ENCODE measurements around the gene SLC35E1. TPM values are rescaled to one million over a fixed set of nuclear protein-coding genes. Genes with fewer than 3 reads are reported as not detected.
"Not testable (repeated sequence)": the region's sequence is repeated elsewhere in the genome, so short reads cannot be mapped to it uniquely, and the experiment has no call there.

The SLC35E1 gene
- total RNA-seq, 1 donor from 2014 or later: 21.6 TPM

DNA sequence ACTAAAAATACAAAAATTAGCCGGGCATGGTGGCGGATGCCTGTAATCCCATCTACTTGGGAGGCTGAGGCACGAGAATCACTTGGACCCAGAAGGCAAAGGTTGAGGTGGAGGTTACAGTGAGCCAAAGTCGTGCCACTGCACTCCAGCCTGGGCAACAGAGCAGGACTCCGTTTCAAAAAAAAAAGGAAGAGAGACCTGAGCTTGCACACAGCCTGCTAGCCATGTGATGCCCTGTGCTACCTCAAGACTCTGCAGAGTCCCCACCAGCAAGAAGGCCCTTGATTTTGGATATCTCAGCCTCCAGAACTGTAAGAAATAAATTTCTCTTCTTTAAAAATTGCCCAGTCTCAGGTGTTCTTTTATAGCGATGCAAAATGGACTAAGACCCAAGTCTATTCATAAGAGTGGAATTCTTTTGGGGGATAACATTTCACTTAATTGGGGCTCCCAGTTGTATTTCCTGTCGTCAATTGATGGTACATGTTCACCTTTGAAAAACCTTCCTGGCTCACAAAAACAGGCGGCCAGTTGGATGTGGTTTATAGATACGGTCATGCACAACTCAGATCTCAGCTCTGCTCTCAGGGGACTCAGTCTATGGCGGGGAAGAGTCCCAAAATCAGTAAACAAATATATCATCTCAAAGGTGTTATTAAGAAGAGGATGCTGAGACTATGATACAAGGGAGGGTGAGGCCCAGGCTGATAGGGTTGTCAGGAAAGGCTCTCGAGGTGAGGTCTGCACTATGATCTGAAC, 27.6 kb downstream of the SLC35E1 start:
- Histone ChIP-seq H3K36me3 (peaks cover 0 to 6% of the 10 kb centered on the region in 2 donors), H3K9me3 (no peaks in the 10 kb centered on the region), H3K27me3 (no peaks in the 10 kb centered on the region), H3K27ac (no peak overlapping the region), H3K4me1 (peaks cover 39% of the 10 kb centered on the region), H3K4me3 (no peak overlapping the region)
- intact Hi-C loops (cut with DNase I): no loop called here
- DNase-seq (ENCODE audit: extremely low spot score in 2 of 2): no peak
- TF ChIP-seq, protein P1, sequence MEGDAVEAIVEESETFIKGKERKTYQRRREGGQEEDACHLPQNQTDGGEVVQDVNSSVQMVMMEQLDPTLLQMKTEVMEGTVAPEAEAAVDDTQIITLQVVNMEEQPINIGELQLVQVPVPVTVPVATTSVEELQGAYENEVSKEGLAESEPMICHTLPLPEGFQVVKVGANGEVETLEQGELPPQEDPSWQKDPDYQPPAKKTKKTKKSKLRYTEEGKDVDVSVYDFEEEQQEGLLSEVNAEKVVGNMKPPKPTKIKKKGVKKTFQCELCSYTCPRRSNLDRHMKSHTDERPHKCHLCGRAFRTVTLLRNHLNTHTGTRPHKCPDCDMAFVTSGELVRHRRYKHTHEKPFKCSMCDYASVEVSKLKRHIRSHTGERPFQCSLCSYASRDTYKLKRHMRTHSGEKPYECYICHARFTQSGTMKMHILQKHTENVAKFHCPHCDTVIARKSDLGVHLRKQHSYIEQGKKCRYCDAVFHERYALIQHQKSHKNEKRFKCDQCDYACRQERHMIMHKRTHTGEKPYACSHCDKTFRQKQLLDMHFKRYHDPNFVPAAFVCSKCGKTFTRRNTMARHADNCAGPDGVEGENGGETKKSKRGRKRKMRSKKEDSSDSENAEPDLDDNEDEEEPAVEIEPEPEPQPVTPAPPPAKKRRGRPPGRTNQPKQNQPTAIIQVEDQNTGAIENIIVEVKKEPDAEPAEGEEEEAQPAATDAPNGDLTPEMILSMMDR (IDR thresholded peaks at IDR 0.05): no peak
- TF ChIP-seq POLR2A (IDR thresholded peaks at IDR 0.05): no peak
- no peak for TF ChIP-seq POLR2AphosphoS5 (IDR thresholded peaks at IDR 0.05; ENCODE audit: insufficient read depth in 1 of 2, low read depth in 1 of 2)

DNA sequence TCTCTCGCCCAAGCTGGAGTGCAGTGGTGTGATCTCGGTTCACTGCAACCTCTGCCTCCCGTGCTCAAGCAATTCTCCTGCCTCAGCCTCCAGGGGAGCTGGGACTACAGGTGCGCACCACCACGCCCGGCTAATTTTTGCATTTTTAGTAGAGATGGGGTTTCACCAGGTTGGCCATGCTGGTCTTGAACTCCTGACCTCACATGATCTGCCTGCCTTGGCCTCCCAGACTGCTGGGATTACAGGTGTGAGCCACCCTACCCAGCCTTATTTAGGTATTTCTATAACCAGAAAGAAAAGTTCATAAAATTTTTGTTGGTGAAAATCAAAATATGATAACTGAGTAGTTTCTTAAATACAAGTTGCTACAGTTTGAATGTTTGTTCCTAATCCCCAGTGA, 28.5 kb downstream of the SLC35E1 start:
- peaks cover 45% of the 10 kb centered on the region for H3K4me1 ChIP-seq
- H3K36me3 ChIP-seq: peaks cover 0 to 12% of the 10 kb centered on the region in 2 donors
- H3K27ac ChIP-seq; intact Hi-C loops (cut with DNase I); H3K4me3 ChIP-seq; DNase-seq (ENCODE audit: extremely low spot score in 2 of 2); H3K27me3 ChIP-seq; H3K9me3 ChIP-seq: not testable (repeated sequence)

DNA sequence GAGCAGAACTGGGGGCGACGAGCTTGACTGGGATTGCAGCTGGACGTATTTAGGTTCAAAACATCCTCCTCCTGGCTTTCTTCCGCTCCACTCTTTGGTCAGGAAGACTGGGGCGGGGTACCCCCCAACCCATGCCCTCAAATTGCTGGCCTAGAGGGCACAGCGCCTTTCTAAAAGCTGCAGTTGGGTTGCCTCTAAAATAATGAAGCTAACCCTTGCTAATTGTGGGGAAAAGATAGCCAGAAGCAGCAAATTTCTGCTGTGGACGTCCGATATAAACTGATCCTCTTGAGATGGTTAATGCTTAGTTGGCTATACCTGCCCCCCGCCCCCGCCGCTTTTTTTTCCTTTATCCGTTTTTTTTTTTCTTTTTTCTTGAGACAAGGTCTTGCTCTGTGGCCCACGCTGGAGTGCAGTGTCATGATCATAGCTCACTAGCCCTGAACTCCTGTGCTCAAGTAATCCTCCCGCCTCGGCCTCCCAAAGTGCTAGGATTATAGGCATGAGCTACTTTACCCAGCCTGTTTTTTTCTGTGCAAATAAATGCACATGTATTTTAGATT, 29.2 kb downstream of the SLC35E1 start:
- Histone ChIP-seq H3K4me3 (peak overlapping the region; percentile 69 to 92), H3K4me1 (peaks cover 52% of the 10 kb centered on the region), H3K36me3 (peaks cover 0 to 13% of the 10 kb centered on the region in 2 donors), H3K27me3 (no peaks in the 10 kb centered on the region), H3K27ac (peak overlapping the region; percentile 76), H3K9me3 (no peaks in the 10 kb centered on the region)
- no peak for DNase-seq (ENCODE audit: extremely low spot score in 2 of 2)
- intact Hi-C loops (cut with DNase I): no loop called here
- TF ChIP-seq, protein P1 (IDR thresholded peaks at IDR 0.05): no peak
- TF ChIP-seq POLR2AphosphoS5 (IDR thresholded peaks at IDR 0.05; ENCODE audit: insufficient read depth in 1 of 2, low read depth in 1 of 2) (no peak), POLR2A (IDR thresholded peaks at IDR 0.05) (no peak)

DNA sequence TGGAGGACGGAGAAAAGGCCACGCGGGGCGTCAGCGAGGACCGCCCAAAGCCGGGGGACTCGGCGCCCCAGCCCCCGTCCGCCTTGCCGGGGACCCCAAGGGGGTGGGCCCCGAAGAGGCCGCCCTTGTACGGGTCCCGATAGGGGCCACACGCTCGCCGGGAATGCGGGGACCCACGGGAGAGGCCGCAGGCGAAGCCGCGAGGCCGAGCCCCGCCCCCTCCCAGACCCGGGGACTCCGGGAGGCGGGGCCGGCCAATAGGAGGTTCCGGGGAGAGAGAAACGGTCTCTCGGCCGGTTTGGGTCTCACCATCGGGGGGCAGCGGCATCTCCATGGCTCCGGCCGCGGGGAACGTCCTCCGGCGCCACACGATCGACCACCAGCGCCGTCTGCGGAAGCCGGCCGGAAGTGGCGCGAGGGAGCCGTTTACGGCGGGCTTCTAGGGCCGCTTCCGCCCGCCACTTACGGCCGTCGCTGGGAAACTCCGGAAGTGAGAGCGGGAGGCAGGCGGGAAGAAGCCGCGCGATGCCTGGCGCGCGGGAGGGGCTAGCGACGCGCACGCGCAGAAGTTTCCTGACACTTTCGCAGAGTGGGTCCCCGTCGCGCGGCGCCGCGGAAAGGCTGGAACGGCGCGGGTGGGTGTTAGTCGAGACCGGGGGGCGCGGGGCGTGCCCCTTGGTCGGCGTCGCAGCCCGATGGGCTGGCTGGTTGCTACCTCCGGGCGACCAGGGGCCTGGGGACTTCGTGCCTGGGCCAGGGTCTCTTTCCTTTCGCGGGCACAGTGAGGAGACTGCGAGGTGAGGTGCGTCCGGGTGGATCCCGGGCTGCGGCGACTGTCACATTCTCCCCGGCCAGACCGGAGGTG, 29.9 kb downstream of the SLC35E1 start, which contains the start of gene CHERP:
Gene CHERP, minus strand, starts transcription at position 393 of the 865 bp plus-strand sequence. Its CDS starts 59 bp downstream, at position 334.
- no peaks in the 10 kb centered on the region for H3K27me3 ChIP-seq
- peaks cover 0 to 13% of the 10 kb centered on the region in 2 donors for H3K36me3 ChIP-seq
- no peaks in the 10 kb centered on the region for H3K9me3 ChIP-seq
- intact Hi-C loops (cut with DNase I): no loop called here
- H3K4me1 ChIP-seq: peaks cover 54% of the 10 kb centered on the region
- peak within 1 kb of the TSS; percentile 69 to 92 for H3K4me3 ChIP-seq
- DNase-seq (ENCODE audit: extremely low spot score in 2 of 2): peak in 1 of 2 donors; percentile 86
- H3K27ac ChIP-seq: peak within 1 kb of the TSS; percentile 76
- TF ChIP-seq, protein P1 (IDR thresholded peaks at IDR 0.05): no peak
- TF ChIP-seq POLR2AphosphoS5 (IDR thresholded peaks at IDR 0.05; ENCODE audit: insufficient read depth in 1 of 2, low read depth in 1 of 2): peak; percentile 96
- peak in 1 of 2 donors; percentile 50 for TF ChIP-seq POLR2A (IDR thresholded peaks at IDR 0.05)

DNA sequence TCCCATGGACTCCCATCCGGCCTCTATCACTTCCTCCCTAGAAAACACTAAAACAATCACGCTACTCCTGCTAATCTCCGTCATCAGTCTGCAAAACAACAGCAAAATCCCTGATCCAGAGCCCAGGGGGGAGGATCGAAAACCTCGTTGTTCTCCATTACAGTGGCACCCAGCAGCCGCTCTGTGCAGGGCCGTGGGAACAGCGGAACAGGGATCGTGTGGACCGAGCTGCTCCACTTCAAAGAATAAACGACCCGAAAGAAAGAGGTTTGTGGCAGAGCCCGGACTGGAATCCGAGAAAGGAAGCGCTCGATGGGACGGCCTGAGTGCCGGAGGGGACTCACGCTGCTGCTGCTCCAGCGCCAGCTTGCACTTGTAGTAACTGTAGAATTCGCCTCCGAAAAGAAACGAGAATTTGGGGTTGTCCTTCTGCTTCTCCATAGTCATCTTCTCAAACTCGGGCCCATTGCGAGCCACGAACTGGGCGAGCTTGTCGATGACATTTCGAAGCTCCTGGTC, 30.6 kb downstream of the SLC35E1 start:
- Histone ChIP-seq H3K27ac (peak overlapping the region; percentile 76), H3K4me3 (peak overlapping the region; percentile 69 to 92), H3K36me3 (peaks cover 0 to 13% of the 10 kb centered on the region in 2 donors), H3K27me3 (no peaks in the 10 kb centered on the region), H3K4me1 (peaks cover 54% of the 10 kb centered on the region), H3K9me3 (no peaks in the 10 kb centered on the region)
- peak in 1 of 2 donors; percentile 79 for DNase-seq (ENCODE audit: extremely low spot score in 2 of 2)
- TF ChIP-seq, protein P1 (IDR thresholded peaks at IDR 0.05): no peak
- TF ChIP-seq POLR2AphosphoS5 (IDR thresholded peaks at IDR 0.05; ENCODE audit: insufficient read depth in 1 of 2, low read depth in 1 of 2) (no peak), POLR2A (IDR thresholded peaks at IDR 0.05) (no peak)
- intact Hi-C loops (cut with DNase I): no loop called here

Data from vagina (tissue), 2 donors.